Measurements from ENCODE around the gene VAPB.

DNA sequence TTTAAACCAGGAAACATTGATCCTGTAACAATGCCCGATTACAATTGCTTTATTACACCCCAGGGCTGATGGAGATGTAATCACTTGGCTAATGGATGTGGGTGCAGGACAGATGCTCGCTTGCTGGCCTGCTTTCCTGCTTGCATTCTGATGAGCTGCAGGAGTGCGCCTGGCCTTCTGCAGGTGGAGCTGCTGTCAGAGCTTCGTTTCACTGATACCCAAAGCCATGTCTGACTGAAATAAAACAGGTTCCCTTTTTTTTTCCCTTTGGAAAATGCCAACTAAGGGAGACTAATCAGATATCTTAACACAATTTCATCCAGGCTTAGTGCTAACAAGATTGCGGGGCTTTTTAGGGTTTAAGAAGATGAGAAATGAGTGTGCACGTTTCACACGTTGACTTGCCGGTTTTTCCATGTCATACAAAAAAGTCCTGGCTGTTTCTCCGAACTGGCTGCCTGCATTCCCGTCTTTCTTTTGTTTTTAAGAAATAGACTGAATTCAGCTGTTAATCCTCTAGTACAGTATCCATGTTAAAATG lies 60.7 kb downstream of the VAPB start:
- TF ChIP-seq, protein P1, sequence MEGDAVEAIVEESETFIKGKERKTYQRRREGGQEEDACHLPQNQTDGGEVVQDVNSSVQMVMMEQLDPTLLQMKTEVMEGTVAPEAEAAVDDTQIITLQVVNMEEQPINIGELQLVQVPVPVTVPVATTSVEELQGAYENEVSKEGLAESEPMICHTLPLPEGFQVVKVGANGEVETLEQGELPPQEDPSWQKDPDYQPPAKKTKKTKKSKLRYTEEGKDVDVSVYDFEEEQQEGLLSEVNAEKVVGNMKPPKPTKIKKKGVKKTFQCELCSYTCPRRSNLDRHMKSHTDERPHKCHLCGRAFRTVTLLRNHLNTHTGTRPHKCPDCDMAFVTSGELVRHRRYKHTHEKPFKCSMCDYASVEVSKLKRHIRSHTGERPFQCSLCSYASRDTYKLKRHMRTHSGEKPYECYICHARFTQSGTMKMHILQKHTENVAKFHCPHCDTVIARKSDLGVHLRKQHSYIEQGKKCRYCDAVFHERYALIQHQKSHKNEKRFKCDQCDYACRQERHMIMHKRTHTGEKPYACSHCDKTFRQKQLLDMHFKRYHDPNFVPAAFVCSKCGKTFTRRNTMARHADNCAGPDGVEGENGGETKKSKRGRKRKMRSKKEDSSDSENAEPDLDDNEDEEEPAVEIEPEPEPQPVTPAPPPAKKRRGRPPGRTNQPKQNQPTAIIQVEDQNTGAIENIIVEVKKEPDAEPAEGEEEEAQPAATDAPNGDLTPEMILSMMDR (IDR thresholded peaks at IDR 0.05) = no peak
- TF ChIP-seq POLR2AphosphoS5 (IDR thresholded peaks at IDR 0.05; ENCODE audit: insufficient read depth in 1 of 2, low read depth in 1 of 2) = no peak

Data from vagina (tissue), 2 donors.